Smooth muscle cell (in vitro differentiated cells): ENCODE measurements around the gene ARMC9. TPM values are rescaled to one million over a fixed set of nuclear protein-coding genes. Genes with fewer than 3 reads are reported as not detected.
"Not testable (repeated sequence)": the region's sequence is repeated elsewhere in the genome, so short reads cannot be mapped to it uniquely, and the experiment has no call there.

Source experiments
- DNase-seq: peaks from one replicate; lab custom pipeline; 2025; ENCODE audit not compliant: unreplicated experiment; lab: John Stamatoyannopoulos, UW
- H2AFZ ChIP-seq: fragments of 200-600 bp; sonication (generic); 2 replicates; pipeline ENCODE4 v1.6.0; 2016; ENCODE audit warnings: antibody characterized with exemption, low read depth, mild to moderate bottlenecking
- H3F3A ChIP-seq: fragments of 200-600 bp; sonication (generic); 2 replicates; pipeline ENCODE4 v1.6.0; 2017; ENCODE audit warnings: antibody characterized with exemption, low read depth
- H3K27ac ChIP-seq: fragments of 200-600 bp; sonication (generic); 2 replicates; pipeline ENCODE4 v1.5.1; 2016; ENCODE audit warnings: low read depth, mild to moderate bottlenecking
- H3K27me3 ChIP-seq: fragments of 200-600 bp; sonication (generic); 2 replicates; pipeline ENCODE4 v1.6.1; 2016; ENCODE audit warnings: low read depth, mild to moderate bottlenecking
- H3K36me3 ChIP-seq: fragments of 200-600 bp; sonication (generic); 2 replicates; pipeline ENCODE4 v1.5.1; 2016; ENCODE audit warnings: low read depth
- H3K4me1 ChIP-seq: fragments of 200-600 bp; sonication (generic); 2 replicates; pipeline ENCODE4 v1.5.1; 2016; ENCODE audit warnings: low read depth
- H3K4me2 ChIP-seq: fragments of 200-600 bp; sonication (generic); 2 replicates; pipeline ENCODE4 v1.6.0; 2016; ENCODE audit warnings: mild to moderate bottlenecking
- H3K4me3 ChIP-seq: fragments of 200-600 bp; sonication (generic); 2 replicates; pipeline ENCODE4 v1.5.1; 2016; ENCODE audit warnings: mild to moderate bottlenecking
- H3K79me2 ChIP-seq: fragments of 200-600 bp; sonication (generic); 2 replicates; pipeline ENCODE4 v1.6.0; 2016; ENCODE audit warnings: low read depth, mild to moderate bottlenecking
- H3K9ac ChIP-seq: fragments of 200-600 bp; sonication (generic); 2 replicates; pipeline ENCODE4 v1.6.0; 2016; ENCODE audit warnings: low read depth
- H3K9me3 ChIP-seq: fragments of 200-600 bp; sonication (generic); replicated peaks from 2 replicates; pipeline ENCODE4 v1.5.1; 2016; ENCODE audit warnings: low read depth
- H4K20me1 ChIP-seq: fragments of 200-600 bp; sonication (generic); 2 replicates; pipeline ENCODE4 v1.6.0; 2016; ENCODE audit warnings: low read depth
- WGBS: methylation state at CpG from one replicate; pipeline ENCODE4 v1.1.7; 2016; ENCODE audit warnings: low lambda C conversion rate; 5-methylcytosine and 5-hydroxymethylcytosine counted together
- polyA plus RNA-seq: library from polyadenylated mRNA; unstranded; fragments of >200 nt; fragmentation: Nextera tagmentation; extraction: Ambion mirVana; gene quantifications from 2 replicates; pipeline ENCODE4 v1.2.1, GENCODE V29; 2016
- total RNA-seq: library from RNA; depleted of rRNA; stranded (reverse); fragments of >200 nt; gene quantifications from 2 replicates; pipeline ENCODE4 v1.2.3, GENCODE V29; 2014
- TF ChIP-seq, protein P1 (sequence below): fragments of 200-600 bp; sonication (generic); IDR thresholded peaks from 2 replicates; pipeline ENCODE4 v1.5.1; 2017; ENCODE audit warnings: borderline replicate concordance, mild to moderate bottlenecking, antibody characterized with exemption; ENCODE audit not compliant: insufficient read depth, poor library complexity, severe bottlenecking

Gene ARMC9
- total and polyA plus RNA-seq, 2 experiments from 2014 or later: 34.7 to 51.0 TPM

DNA sequence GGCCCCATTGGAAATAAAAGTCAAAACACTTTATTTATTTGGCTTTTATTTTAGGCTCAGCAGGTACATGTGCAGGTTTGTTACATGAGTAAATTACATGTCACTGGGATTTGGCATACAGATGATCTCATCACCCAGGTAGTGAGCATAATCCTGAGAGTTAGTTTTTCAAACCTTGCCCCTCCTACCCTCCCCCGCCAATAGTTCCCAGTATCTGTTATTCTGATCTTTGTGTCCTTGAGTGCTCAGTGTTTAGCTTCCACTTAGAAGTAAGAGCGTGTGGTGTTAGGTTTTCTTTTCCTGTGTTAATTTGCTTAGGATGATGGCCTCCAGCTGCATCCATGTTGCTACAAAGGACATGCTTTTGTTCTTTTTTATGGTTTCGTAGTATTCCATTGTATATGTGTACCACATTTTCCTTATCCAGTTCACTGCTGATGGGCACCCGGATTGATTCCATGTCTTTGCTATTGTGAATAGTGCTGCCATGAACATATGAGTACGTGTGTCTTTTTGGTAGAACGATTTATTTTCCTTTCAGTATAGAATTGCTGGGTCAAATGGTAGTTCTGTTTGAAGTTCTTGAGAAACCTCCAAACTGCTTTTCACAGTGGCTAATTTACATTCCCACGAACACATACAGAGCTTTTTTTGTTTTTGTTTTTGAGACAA is 47.9 kb downstream of the ARMC9 start:
- no peaks in the 10 kb centered on the region for H3K79me2 ChIP-seq
- H3K9ac ChIP-seq: no peak overlapping the region
- TF ChIP-seq, protein P1, sequence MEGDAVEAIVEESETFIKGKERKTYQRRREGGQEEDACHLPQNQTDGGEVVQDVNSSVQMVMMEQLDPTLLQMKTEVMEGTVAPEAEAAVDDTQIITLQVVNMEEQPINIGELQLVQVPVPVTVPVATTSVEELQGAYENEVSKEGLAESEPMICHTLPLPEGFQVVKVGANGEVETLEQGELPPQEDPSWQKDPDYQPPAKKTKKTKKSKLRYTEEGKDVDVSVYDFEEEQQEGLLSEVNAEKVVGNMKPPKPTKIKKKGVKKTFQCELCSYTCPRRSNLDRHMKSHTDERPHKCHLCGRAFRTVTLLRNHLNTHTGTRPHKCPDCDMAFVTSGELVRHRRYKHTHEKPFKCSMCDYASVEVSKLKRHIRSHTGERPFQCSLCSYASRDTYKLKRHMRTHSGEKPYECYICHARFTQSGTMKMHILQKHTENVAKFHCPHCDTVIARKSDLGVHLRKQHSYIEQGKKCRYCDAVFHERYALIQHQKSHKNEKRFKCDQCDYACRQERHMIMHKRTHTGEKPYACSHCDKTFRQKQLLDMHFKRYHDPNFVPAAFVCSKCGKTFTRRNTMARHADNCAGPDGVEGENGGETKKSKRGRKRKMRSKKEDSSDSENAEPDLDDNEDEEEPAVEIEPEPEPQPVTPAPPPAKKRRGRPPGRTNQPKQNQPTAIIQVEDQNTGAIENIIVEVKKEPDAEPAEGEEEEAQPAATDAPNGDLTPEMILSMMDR: no peak
- H3K9me3 ChIP-seq: no peaks in the 10 kb centered on the region
- no peak overlapping the region for H3K27ac ChIP-seq
- peaks cover 12% of the 10 kb centered on the region for H3F3A ChIP-seq
- H4K20me1 ChIP-seq: peaks cover 29% of the 10 kb centered on the region
- DNase-seq: no peak
- H3K4me1 ChIP-seq: no peaks in the 10 kb centered on the region
- no peak overlapping the region for H3K4me2 ChIP-seq
- H3K4me3 ChIP-seq: no peak overlapping the region
- WGBS: 94% methylated on average over 7 of the region's 7 CpGs
- H3K27me3 ChIP-seq: no peaks in the 10 kb centered on the region
- peaks cover 3% of the 10 kb centered on the region for H3K36me3 ChIP-seq
- H2AFZ ChIP-seq: no peak overlapping the region

DNA sequence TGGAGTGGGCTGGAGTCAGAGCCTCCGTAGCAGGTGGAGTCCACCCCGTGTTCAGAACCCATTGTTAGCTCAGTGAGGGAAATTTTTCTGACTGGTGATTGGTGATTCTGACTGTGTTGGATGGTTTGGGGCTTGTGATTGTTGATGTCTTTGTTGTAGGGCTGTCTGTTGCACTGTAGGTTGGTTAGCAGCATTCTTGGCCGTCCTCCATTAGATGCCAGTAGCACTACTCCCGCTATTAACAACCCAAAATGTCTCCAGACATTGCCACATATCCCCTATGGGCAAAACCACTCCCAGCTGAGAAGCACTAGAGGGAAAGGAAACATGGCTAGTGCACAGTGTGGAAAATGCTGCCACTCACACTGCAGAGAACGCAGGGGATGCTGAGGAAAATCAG is 51.7 kb downstream of the ARMC9 start:
- WGBS: 98% methylated on average over 5 of the region's 5 CpGs
- no peak overlapping the region for H2AFZ ChIP-seq
- H3K4me1 ChIP-seq: no peaks in the 10 kb centered on the region
- no peaks in the 10 kb centered on the region for H3K9me3 ChIP-seq
- H3K9ac ChIP-seq: no peak overlapping the region
- H3K36me3 ChIP-seq: peaks cover 3% of the 10 kb centered on the region
- DNase-seq: no peak
- H3F3A ChIP-seq: no peaks in the 10 kb centered on the region
- peaks cover 23% of the 10 kb centered on the region for H4K20me1 ChIP-seq
- no peak overlapping the region for H3K4me2 ChIP-seq
- no peaks in the 10 kb centered on the region for H3K27me3 ChIP-seq
- H3K79me2 ChIP-seq: no peaks in the 10 kb centered on the region
- no peak overlapping the region for H3K4me3 ChIP-seq
- TF ChIP-seq, protein P1: no peak
- no peak overlapping the region for H3K27ac ChIP-seq

DNA sequence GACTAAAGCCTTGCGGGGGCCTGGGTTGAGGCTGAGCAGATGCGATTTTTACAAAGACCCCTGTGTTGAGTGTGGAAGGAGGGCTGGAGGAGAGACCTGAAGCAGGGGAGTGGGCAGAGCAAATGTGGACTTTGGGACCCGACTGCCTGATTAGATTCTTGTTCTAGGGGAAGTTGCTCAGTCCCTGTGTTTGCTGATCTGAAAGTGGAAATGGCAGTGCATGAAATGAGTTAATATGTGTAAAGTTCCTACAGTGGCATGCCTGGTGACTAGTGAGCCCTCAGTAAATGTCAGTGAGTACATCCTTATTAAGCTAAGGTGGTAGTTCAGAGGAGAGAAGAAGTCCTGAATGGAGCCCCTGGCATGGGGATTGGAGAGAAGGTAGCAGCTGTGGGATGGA is 52.3 kb downstream of the ARMC9 start:
- Histone ChIP-seq H3F3A (no peaks in the 10 kb centered on the region), H3K27ac (no peak overlapping the region), H3K36me3 (peaks cover 3% of the 10 kb centered on the region), H3K4me3 (no peak overlapping the region), H2AFZ (no peak overlapping the region), H3K9me3 (no peaks in the 10 kb centered on the region), H4K20me1 (peaks cover 23% of the 10 kb centered on the region), H3K9ac (no peak overlapping the region), H3K4me2 (no peak overlapping the region), H3K4me1 (no peaks in the 10 kb centered on the region), H3K27me3 (no peaks in the 10 kb centered on the region), H3K79me2 (no peaks in the 10 kb centered on the region)
- WGBS: 95% methylated on average over 3 of the region's 3 CpGs
- no peak for DNase-seq
- TF ChIP-seq, protein P1: no peak

DNA sequence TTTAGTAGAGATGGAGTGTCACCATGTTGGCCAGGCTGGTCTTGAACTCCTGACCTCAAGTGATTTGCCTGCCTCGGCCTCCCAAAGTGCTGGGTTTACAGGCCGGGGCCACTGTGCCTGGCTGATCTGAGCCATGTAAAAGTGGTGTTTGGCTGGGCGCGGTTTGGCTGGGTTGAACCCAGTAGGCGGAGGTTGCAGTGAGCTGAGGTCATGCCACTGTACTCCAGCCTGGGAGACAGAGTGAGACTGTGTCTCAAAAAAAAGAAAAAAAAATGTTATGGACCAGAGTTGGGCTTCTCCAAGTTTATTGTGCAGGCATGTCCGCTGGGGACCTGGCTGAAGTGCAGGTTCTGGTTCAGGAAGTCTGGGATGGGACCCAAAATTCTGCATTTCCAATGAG is 54.9 kb downstream of the ARMC9 start:
- not testable (repeated sequence) for H3K9ac ChIP-seq, DNase-seq, H3F3A ChIP-seq, H3K27ac ChIP-seq, H3K79me2 ChIP-seq, H3K27me3 ChIP-seq, H2AFZ ChIP-seq, H4K20me1 ChIP-seq, H3K4me1 ChIP-seq, H3K4me3 ChIP-seq, H3K9me3 ChIP-seq, H3K4me2 ChIP-seq, H3K36me3 ChIP-seq
- WGBS: 87% methylated on average over 6 of the region's 6 CpGs
